Endothelial cell of umbilical vein (primary cell): ENCODE results near the gene RANBP3. TPM values are rescaled to one million over a fixed set of nuclear protein-coding genes. Genes with fewer than 3 reads are reported as not detected.

ENCODE experiments used
- BruUV-seq: library from RNA; stranded (reverse); fragments of 400-500 nt; replicated peaks from 2 replicates; lab custom pipeline; 2021; lab: Mats Ljungman, UMichigan
- CTCF ChIA-PET: fragments of 300-600, 350-600 bp; sonication (Branson Sonifier 250); formaldehyde crosslinking; loops from one replicate; lab custom pipeline; 2021; ENCODE audit warnings: antibody characterized with exemption, inconsistent platforms; lab: Charles Lee
- POLR2A ChIA-PET: fragments of 300-600, 350-600 bp; sonication (Branson Sonifier 250); formaldehyde crosslinking; loops from one replicate; lab custom pipeline; 2021; ENCODE audit warnings: antibody characterized with exemption, inconsistent platforms; lab: Charles Lee
- DNase-seq: peaks from one replicate; pipeline ENCODE4 v3.0.0-alpha.2; 2011; ENCODE audit warnings: low read depth, low spot score
- FAIRE-seq: peaks from 2 replicates; lab custom pipeline; 2011; peaks lifted over from hg19 to GRCh38; lab: Jason Lieb, UNC
- H2AFZ ChIP-seq: 2 replicates; pipeline ENCODE4 v1.6.0; 2012; ENCODE audit warnings: low read depth, low read length, control low read depth, inconsistent platforms
- H3K27ac ChIP-seq: 2 replicates; pipeline ENCODE4 v1.5.1; 2011; ENCODE audit warnings: low read depth, mild to moderate bottlenecking, control low read depth, low read length, moderate library complexity; ENCODE audit not compliant: insufficient read depth
- H3K27me3 ChIP-seq, 2 experiments: 2 replicates each; pipeline versions ENCODE4 v1.6.0 to v1.6.1; 2011; ENCODE audit warnings: low read length in 2 of 2, mixed read lengths in 1 of 2; ENCODE audit not compliant: control insufficient read depth in 2 of 2, insufficient read depth in 2 of 2
- H3K36me3 ChIP-seq, 2 experiments: 2 replicates in 1 of 2; 3 replicates in 1 of 2; pipeline ENCODE4 v1.5.1; 2011; ENCODE audit warnings: low read length in 2 of 2, mild to moderate bottlenecking in 1 of 2, moderate library complexity in 1 of 2; ENCODE audit not compliant: control insufficient read depth in 2 of 2, insufficient read depth in 2 of 2; ENCODE audit errors: extremely low read depth in 1 of 2
- H3K4me1 ChIP-seq: 3 replicates; pipeline ENCODE4 v1.5.1; 2011; ENCODE audit warnings: mild to moderate bottlenecking, low read length; ENCODE audit not compliant: control insufficient read depth, insufficient read depth; ENCODE audit errors: extremely low read depth
- H3K4me2 ChIP-seq: 2 replicates; pipeline ENCODE4 v1.6.1; 2011; ENCODE audit warnings: low read length, control low read depth, mixed read lengths; ENCODE audit not compliant: insufficient read depth
- H3K4me3 ChIP-seq, 3 experiments: fragments of 200-600 bp in 1 of 3; sonication (generic), shearing (Covaris generic) in 1 of 3; replicated peaks in 1 of 3; 2 replicates each; pipeline ENCODE4 v1.5.1; 2011 to 2016; ENCODE audit warnings: control low read depth in 3 of 3, low read length in 3 of 3, mild to moderate bottlenecking in 2 of 3, inconsistent platforms in 1 of 3, low read depth in 1 of 3, moderate library complexity in 1 of 3; ENCODE audit not compliant: insufficient read depth in 1 of 3
- H3K79me2 ChIP-seq: 2 replicates; pipeline ENCODE4 v1.6.0; 2012; ENCODE audit warnings: low read length, inconsistent platforms; ENCODE audit not compliant: control insufficient read depth, insufficient read depth
- H3K9ac ChIP-seq: replicated peaks from 2 replicates; pipeline ENCODE3; 2011; ENCODE audit warnings: low read length, control low read depth; ENCODE audit not compliant: insufficient read depth; ENCODE audit errors: extremely low read depth
- H3K9me1 ChIP-seq: replicated peaks from 3 replicates; pipeline ENCODE4 v1.6.0; 2011; ENCODE audit warnings: mild to moderate bottlenecking, low read length; ENCODE audit not compliant: control insufficient read depth, insufficient read depth; ENCODE audit errors: extremely low read depth
- H3K9me3 ChIP-seq: replicated peaks from 2 replicates; pipeline ENCODE4 v1.5.1; 2012; ENCODE audit warnings: low read length, inconsistent platforms; ENCODE audit not compliant: control insufficient read depth, insufficient read depth
- H4K20me1 ChIP-seq: replicated peaks from 2 replicates; pipeline ENCODE3; 2011; ENCODE audit warnings: mild to moderate bottlenecking, low read length; ENCODE audit not compliant: control insufficient read depth, insufficient read depth; ENCODE audit errors: extremely low read depth
- EZH2 ChIP-seq: IDR thresholded peaks from 2 replicates; pipeline ENCODE4 v1.6.1; 2012; ENCODE audit warnings: borderline replicate concordance, low read depth, mild to moderate bottlenecking, moderate library complexity, low read length, inconsistent platforms; ENCODE audit not compliant: severe bottlenecking
- FOS ChIP-seq: IDR thresholded peaks from 2 replicates; pipeline ENCODE4 v1.6.1; 2011; ENCODE audit warnings: mild to moderate bottlenecking, low read length, moderate library complexity, borderline replicate concordance; ENCODE audit not compliant: insufficient read depth
- GATA2 ChIP-seq: IDR thresholded peaks from 2 replicates; pipeline ENCODE4 v1.7.0; 2011; ENCODE audit warnings: low read depth, mild to moderate bottlenecking, moderate library complexity, mixed read lengths, low read length; ENCODE audit not compliant: insufficient read length, insufficient read depth
- JUN ChIP-seq: IDR thresholded peaks from 2 replicates; pipeline ENCODE4 v1.6.1; 2011; ENCODE audit warnings: borderline replicate concordance, low read depth; ENCODE audit not compliant: insufficient read length, insufficient read depth
- MYC ChIP-seq: IDR thresholded peaks from one replicate; pipeline ENCODE4 v1.6.1; 2011; ENCODE audit warnings: mild to moderate bottlenecking, low read depth, low read length
- POLR2A ChIP-seq: IDR thresholded peaks from 2 replicates; pipeline ENCODE4 v1.6.1; 2012; ENCODE audit warnings: low read depth, mild to moderate bottlenecking, control low read depth, low read length
- POLR2AphosphoS5 ChIP-seq: IDR thresholded peaks from 2 replicates; pipeline ENCODE4 v1.6.1; 2012; ENCODE audit warnings: low read depth, mild to moderate bottlenecking, control low read depth, low read length, moderate library complexity; ENCODE audit not compliant: insufficient read depth
- dilution Hi-C: fragments of 300-500 bp; cut with MboI; formaldehyde crosslinking; loops from one replicate; pipeline ENCODE4 v1.15.0; 2019; ENCODE audit warnings: low sequenced_read_pairs; ENCODE audit not compliant: extremely low pct_ligation_motif_present
- intact Hi-C: fragments of 100-400 bp; cut with micrococcal nuclease; formaldehyde crosslinking; loops from one replicate; pipeline ENCODE4 v1.10.0; 2022
- polyA plus RNA-seq, 4 experiments: library from polyadenylated mRNA; depleted of rRNA in 3 of 4; stranded (reverse) in 3 of 4; unstranded in 1 of 4; fragments of >200 nt; gene quantifications; 2 replicates each; pipeline versions ENCODE4 v1.2.1 to v1.2.3, GENCODE V29; 2011 to 2012; ENCODE audit warnings: missing spikeins in 1 of 4
- total RNA-seq: library from RNA; stranded (reverse); gene quantifications from 2 replicates; pipeline ENCODE4 v1.2.3, GENCODE V29; 2021
- TF ChIP-seq, protein P1 (sequence below): IDR thresholded peaks from 2 replicates; pipeline ENCODE4 v1.6.1; 2011; ENCODE audit not compliant: insufficient read depth, insufficient read length
- TF ChIP-seq, protein P2 (sequence below), 2 donors: IDR thresholded peaks; 1 replicate in 1 of 2; 2 replicates in 1 of 2; pipeline ENCODE4 v1.5.1; 2011; ENCODE audit warnings: low read length in 2 of 2, mild to moderate bottlenecking in 2 of 2, moderate library complexity in 2 of 2, control low read depth in 1 of 2, inconsistent platforms in 1 of 2, low read depth in 1 of 2; ENCODE audit not compliant: insufficient read depth in 1 of 2; ENCODE audit errors: extremely low read depth in 1 of 2

RANBP3 gene
- total and polyA plus RNA-seq, 2 donors (not counting 3 experiments of a cell fraction or from before 2014, with no cell fraction given), result 72.3 to 85.3 TPM

DNA sequence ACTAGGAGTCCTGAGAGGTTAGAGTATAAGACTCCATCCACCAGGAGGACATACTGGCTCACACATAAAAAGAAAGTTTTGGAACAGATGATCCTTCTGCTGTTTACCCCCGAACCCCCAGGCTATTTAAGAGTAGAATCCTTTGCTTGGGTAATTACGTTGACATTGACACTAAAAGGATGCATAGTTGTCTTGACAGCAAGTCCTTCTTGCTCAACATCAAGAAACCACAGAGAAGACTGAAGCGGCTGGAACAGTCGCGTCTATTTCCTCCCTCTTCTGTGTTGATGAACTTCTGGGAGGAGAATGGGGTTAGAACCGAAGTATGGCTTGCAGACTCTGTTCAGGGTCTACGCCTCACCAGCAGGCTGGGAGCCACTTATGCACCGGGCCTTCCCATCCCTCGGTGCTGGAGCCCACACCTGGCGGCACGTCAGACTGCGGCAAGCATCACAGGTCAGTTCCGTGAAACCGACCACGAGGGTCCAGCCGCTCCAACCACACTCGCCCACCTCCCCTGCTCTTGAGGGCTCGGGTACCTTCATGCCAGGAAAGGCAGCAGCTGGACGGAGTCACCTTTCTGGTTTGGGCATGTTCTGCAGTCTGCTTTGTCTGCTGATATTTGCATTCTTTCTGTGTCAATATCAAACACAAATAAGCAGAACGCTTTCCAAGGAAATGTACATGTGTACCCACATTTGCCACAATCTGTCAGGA lies 42.4 kb upstream of the RANBP3 start:
- Histone ChIP-seq H3K27me3 (no peaks in the 10 kb centered on the region), H3K9ac (no peak overlapping the region), H3K9me3 (no peaks in the 10 kb centered on the region), H3K4me3 (no peak overlapping the region), H3K4me2 (no peak overlapping the region), H3K27ac (no peak overlapping the region), H3K9me1 (no peaks in the 10 kb centered on the region), H3K79me2 (no peaks in the 10 kb centered on the region), H4K20me1 (no peaks in the 10 kb centered on the region), H3K36me3 (no peaks in the 10 kb centered on the region), H2AFZ (no peak overlapping the region), H3K4me1 (peaks cover 12% of the 10 kb centered on the region)
- dilution Hi-C loops (no loop called here), intact Hi-C loops (loop anchor here (5.0 kb wide), 1 partner anchor 118 kb away; the partner anchor contains the start of genes NDUFA11 and VMAC)
- no peak for FAIRE-seq
- POLR2A ChIA-PET, result no interaction called here
- BruUV-seq, result no TSS peak
- TF ChIP-seq, protein P1, sequence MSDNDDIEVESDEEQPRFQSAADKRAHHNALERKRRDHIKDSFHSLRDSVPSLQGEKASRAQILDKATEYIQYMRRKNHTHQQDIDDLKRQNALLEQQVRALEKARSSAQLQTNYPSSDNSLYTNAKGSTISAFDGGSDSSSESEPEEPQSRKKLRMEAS, result no peak
- TF ChIP-seq MYC (no peak), JUN (no peak), POLR2AphosphoS5 (no peak), POLR2A (no peak), EZH2 (no peak), FOS (no peak), GATA2 (no peak)
- TF ChIP-seq, protein P2, sequence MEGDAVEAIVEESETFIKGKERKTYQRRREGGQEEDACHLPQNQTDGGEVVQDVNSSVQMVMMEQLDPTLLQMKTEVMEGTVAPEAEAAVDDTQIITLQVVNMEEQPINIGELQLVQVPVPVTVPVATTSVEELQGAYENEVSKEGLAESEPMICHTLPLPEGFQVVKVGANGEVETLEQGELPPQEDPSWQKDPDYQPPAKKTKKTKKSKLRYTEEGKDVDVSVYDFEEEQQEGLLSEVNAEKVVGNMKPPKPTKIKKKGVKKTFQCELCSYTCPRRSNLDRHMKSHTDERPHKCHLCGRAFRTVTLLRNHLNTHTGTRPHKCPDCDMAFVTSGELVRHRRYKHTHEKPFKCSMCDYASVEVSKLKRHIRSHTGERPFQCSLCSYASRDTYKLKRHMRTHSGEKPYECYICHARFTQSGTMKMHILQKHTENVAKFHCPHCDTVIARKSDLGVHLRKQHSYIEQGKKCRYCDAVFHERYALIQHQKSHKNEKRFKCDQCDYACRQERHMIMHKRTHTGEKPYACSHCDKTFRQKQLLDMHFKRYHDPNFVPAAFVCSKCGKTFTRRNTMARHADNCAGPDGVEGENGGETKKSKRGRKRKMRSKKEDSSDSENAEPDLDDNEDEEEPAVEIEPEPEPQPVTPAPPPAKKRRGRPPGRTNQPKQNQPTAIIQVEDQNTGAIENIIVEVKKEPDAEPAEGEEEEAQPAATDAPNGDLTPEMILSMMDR (IDR thresholded peaks at IDR 0.05; ENCODE audit: extremely low read depth in 1 of 2, insufficient read depth in 1 of 2, low read depth in 1 of 2, low read length in 2 of 2), result no peak
- CTCF ChIA-PET, result interaction anchor here (1.0 to 3.5 kb wide), 2 partner anchors 33 to 216 kb away, joined by 3 to 304 read pairs; no protein-coding TSS in a partner anchor
- no peak for DNase-seq
